Measurements from ENCODE around the gene KRTAP22-1.

DNA sequence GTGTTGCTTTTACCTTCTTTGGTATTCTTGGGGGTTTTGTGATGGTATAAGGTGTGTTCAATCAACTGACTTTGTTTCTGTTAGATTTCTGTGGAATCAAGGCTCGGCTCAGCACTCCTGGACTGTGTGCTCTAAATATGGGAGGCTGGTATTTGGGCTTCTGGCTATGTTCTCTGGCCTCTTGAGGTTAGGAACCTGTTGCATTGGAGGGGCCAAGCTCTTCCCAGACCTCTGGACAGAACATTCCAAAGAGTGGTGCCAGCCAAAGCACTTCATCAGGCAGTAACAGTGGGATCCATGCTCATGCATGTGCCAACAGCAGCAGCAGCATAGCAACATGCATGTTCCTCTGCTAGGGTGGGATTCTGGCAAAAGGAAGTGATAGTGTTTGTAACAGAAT lies 48.1 kb upstream of the KRTAP22-1 start:
- TF ChIP-seq CTCF (IDR thresholded peaks at IDR 0.05) (no peak), POLR2A (IDR thresholded peaks at IDR 0.05) (no peak), EP300 (IDR thresholded peaks at IDR 0.05; ENCODE audit: low read depth) (no peak), POLR2AphosphoS5 (IDR thresholded peaks at IDR 0.05) (no peak)

All from transverse colon (tissue), 4 donors.